IMR-90 (cell line): ENCODE results near the gene GLYAT. TPM values are rescaled to one million over a fixed set of nuclear protein-coding genes. Genes with fewer than 3 reads are reported as not detected.

Source experiments
- ATAC-seq: fragments of 200-7000 bp; cut with Tn5 transposase; 2 replicates; pipeline ENCODE4 v1.9.1; 2020; ENCODE audit warnings: low read depth, mild to moderate bottlenecking, moderate library complexity
- BruUV-seq: library from RNA; stranded (reverse); fragments of 400-500 nt; replicated peaks from 2 replicates; lab custom pipeline; 2021; lab: Mats Ljungman, UMichigan
- CTCF ChIA-PET: fragments of 300-600 bp; formaldehyde crosslinking; extraction: SDS; loops from one replicate; lab custom pipeline; 2021; ENCODE audit warnings: antibody characterized with exemption; lab: Yijun Ruan, JAX
- POLR2A ChIA-PET: fragments of 300-600 bp; sonication (Branson Sonifier 250); formaldehyde crosslinking; loops from one replicate; lab custom pipeline; 2022; ENCODE audit warnings: antibody characterized with exemption; ENCODE audit not compliant: unreplicated experiment; lab: Charles Lee
- DNase-seq: peaks from one replicate; pipeline ENCODE4 v3.0.0; 2013
- H2AFZ ChIP-seq: replicated peaks from 2 replicates; pipeline ENCODE3; 2013; ENCODE audit warnings: low read length, mild to moderate bottlenecking; ENCODE audit not compliant: poor library complexity
- H2AK5ac ChIP-seq: 2 replicates; pipeline ENCODE4 v1.6.1; 2013; ENCODE audit warnings: low read depth, low read length, inconsistent platforms
- H2AK9ac ChIP-seq: replicated peaks from 2 replicates; pipeline ENCODE3; 2013; ENCODE audit warnings: mild to moderate bottlenecking, low read depth, low read length, moderate library complexity; ENCODE audit not compliant: poor library complexity
- H2BK120ac ChIP-seq: 2 replicates; pipeline ENCODE4 v1.6.1; 2013; ENCODE audit warnings: low read depth, low read length, inconsistent platforms
- H2BK15ac ChIP-seq: 3 replicates; pipeline ENCODE4 v1.6.1; 2013; ENCODE audit warnings: low read depth, low read length, inconsistent platforms
- H2BK20ac ChIP-seq: 2 replicates; pipeline ENCODE4 v1.6.1; 2013; ENCODE audit warnings: low read depth, mild to moderate bottlenecking, inconsistent platforms, low read length, moderate library complexity
- H2BK5ac ChIP-seq: 2 replicates; pipeline ENCODE4 v1.6.1; 2013; ENCODE audit warnings: mild to moderate bottlenecking, low read depth, low read length, inconsistent platforms; ENCODE audit not compliant: poor library complexity, severe bottlenecking
- H3K14ac ChIP-seq: replicated peaks from 2 replicates; pipeline ENCODE4 v1.6.1; 2013; ENCODE audit warnings: low read depth, low read length, inconsistent platforms
- H3K18ac ChIP-seq: 2 replicates; pipeline ENCODE4 v1.6.1; 2013; ENCODE audit warnings: low read depth, low read length, control low read depth
- H3K23ac ChIP-seq: 2 replicates; pipeline ENCODE4 v1.6.1; 2013; ENCODE audit warnings: low read depth, low read length, inconsistent platforms
- H3K27ac ChIP-seq: 2 replicates; pipeline ENCODE4 v1.5.1; 2013; ENCODE audit warnings: mild to moderate bottlenecking, control low read depth, low read length; ENCODE audit not compliant: insufficient read depth
- H3K27me3 ChIP-seq: 2 replicates; pipeline ENCODE4 v1.6.1; 2013; ENCODE audit warnings: low read length; ENCODE audit not compliant: control insufficient read depth, insufficient read depth
- H3K36me3 ChIP-seq: 2 replicates; pipeline ENCODE4 v1.6.1; 2013; ENCODE audit warnings: low read length, mixed read lengths; ENCODE audit not compliant: control insufficient read depth, insufficient read depth
- H3K4ac ChIP-seq: 2 replicates; pipeline ENCODE4 v1.6.1; 2013; ENCODE audit warnings: low read depth, low read length, inconsistent platforms
- H3K4me1 ChIP-seq: 2 replicates; pipeline ENCODE4 v1.6.1; 2013; ENCODE audit warnings: low read length, mixed read lengths; ENCODE audit not compliant: control insufficient read depth, insufficient read depth
- H3K4me2 ChIP-seq: 2 replicates; pipeline ENCODE4 v1.6.1; 2013; ENCODE audit warnings: low read depth, mild to moderate bottlenecking, control low read depth, low read length, moderate library complexity
- H3K4me3 ChIP-seq: 2 replicates; pipeline ENCODE4 v1.5.1; 2013; ENCODE audit warnings: low read depth, mild to moderate bottlenecking, control low read depth, low read length, moderate library complexity; ENCODE audit not compliant: insufficient read depth
- H3K56ac ChIP-seq: 2 replicates; pipeline ENCODE4 v1.6.1; 2013; ENCODE audit warnings: low read length, inconsistent platforms; ENCODE audit not compliant: insufficient read depth; ENCODE audit errors: extremely low read depth
- H3K79me1 ChIP-seq, 2 experiments: 2 replicates each; pipeline ENCODE4 v1.6.1; 2013; ENCODE audit warnings: low read length in 2 of 2, inconsistent platforms in 1 of 2, low read depth in 1 of 2
- H3K9ac ChIP-seq: 2 replicates; pipeline ENCODE4 v1.6.1; 2013; ENCODE audit warnings: low read depth, low read length, control low read depth
- H3K9me1 ChIP-seq: 2 replicates; pipeline ENCODE4 v1.6.1; 2013; ENCODE audit warnings: low read length, inconsistent platforms; ENCODE audit not compliant: insufficient read depth
- H3K9me3 ChIP-seq: 2 replicates; pipeline ENCODE4 v1.6.1; 2013; ENCODE audit warnings: low read length; ENCODE audit not compliant: control insufficient read depth, insufficient read depth
- H4K20me1 ChIP-seq: 2 replicates; pipeline ENCODE4 v1.6.1; 2013; ENCODE audit warnings: low read length, inconsistent platforms; ENCODE audit not compliant: insufficient read depth
- H4K5ac ChIP-seq: 2 replicates; pipeline ENCODE4 v1.6.1; 2013; ENCODE audit warnings: mild to moderate bottlenecking, low read depth, low read length, control low read depth
- H4K8ac ChIP-seq, 2 experiments: 2 replicates each; pipeline ENCODE4 v1.6.1; 2013; ENCODE audit warnings: low read depth in 2 of 2, low read length in 2 of 2, control low read depth in 1 of 2, inconsistent platforms in 1 of 2
- H4K91ac ChIP-seq: 2 replicates; pipeline ENCODE4 v1.6.1; 2013; ENCODE audit warnings: low read depth, low read length, inconsistent platforms; ENCODE audit not compliant: insufficient read depth
- CEBPB ChIP-seq: IDR thresholded peaks from 2 replicates; pipeline ENCODE4 v1.6.1; 2012; ENCODE audit warnings: low read depth, low read length, improper control_type of control experiment
- FOS ChIP-seq: fragments of 150-350 bp; IDR thresholded peaks from 2 replicates; pipeline ENCODE4 v1.6.1; 2016; ENCODE audit warnings: low read depth, low read length
- MAZ ChIP-seq: IDR thresholded peaks from 2 replicates; pipeline ENCODE4 v1.6.1; 2012; ENCODE audit warnings: low read depth, mild to moderate bottlenecking, low read length, improper control_type of control experiment, moderate library complexity, borderline replicate concordance
- NFE2L2 ChIP-seq: fragments of 150-350 bp; IDR thresholded peaks from 2 replicates; pipeline ENCODE4 v1.6.1; 2016; ENCODE audit warnings: low read depth, mild to moderate bottlenecking, low read length
- USF2 ChIP-seq: fragments of 150-350 bp; IDR thresholded peaks from 2 replicates; pipeline ENCODE4 v1.6.1; 2017; ENCODE audit warnings: mild to moderate bottlenecking, antibody characterized with exemption, low read length, low read depth
- WGBS, 2 experiments: methylation state at CpG; one replicate each; pipeline versions ENCODE4 v1.1.5 to v1.1.7; 2013; ENCODE audit warnings: missing lambda C conversion rate in 2 of 2; ENCODE audit not compliant: insufficient read length in 1 of 2; ENCODE audit errors: extremely low coverage in 2 of 2; 5-methylcytosine and 5-hydroxymethylcytosine counted together
- dilution Hi-C: fragments of 300-500 bp; cut with HindIII; formaldehyde crosslinking; loops from one replicate; pipeline ENCODE4 v1.14.3; 2018; ENCODE audit warnings: low sequenced_read_pairs; ENCODE audit not compliant: unreplicated experiment
- in situ Hi-C: fragments of 300-500 bp; cut with MboI; formaldehyde crosslinking; loops from 3 replicates; pipeline ENCODE4 v1.14.3; 2019; ENCODE audit warnings: low sequenced_read_pairs, inconsistent platforms, mixed read lengths
- intact Hi-C: fragments of 100-400 bp; cut with micrococcal nuclease; formaldehyde crosslinking; loops from 2 replicates; pipeline ENCODE4 v1.10.0; 2022
- polyA plus RNA-seq, 3 experiments: library from polyadenylated mRNA; depleted of rRNA; stranded (reverse); fragments of >200 nt; gene quantifications; 2 replicates each; pipeline ENCODE4 v1.2.3, GENCODE V29; 2012; ENCODE audit warnings: low replicate concordance in 1 of 3
- total RNA-seq: library from RNA; depleted of rRNA; stranded (reverse); fragments of >200 nt; gene quantifications from 2 replicates; pipeline ENCODE4 v1.2.3, GENCODE V29; 2012

Gene GLYAT
- total and polyA plus RNA-seq, 2 of the 4 experiments (the other 2 are of a cell fraction) = not detected

DNA sequence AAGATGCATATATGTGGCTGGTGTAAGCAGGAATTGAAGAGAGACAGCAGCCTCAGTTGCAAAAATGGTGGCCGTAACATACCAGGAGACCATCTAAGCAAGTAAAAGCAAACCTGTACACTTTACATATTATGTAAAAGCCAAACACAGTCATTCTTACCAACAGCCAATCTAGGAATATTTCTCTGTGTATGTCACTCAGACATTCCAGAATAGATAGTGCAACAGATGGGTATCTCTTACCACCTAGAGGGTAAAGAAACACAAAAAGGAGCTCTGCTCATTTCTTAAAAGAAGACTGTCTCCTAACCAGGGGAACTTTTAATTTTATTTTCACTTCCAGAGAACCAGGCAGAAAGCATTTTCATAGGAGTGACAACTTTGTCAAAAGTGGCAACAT is 38.7 kb downstream of the GLYAT start:
- no TSS peak for BruUV-seq
- Histone ChIP-seq H3K27ac (no peak overlapping the region), H3K36me3 (no peaks in the 10 kb centered on the region), H2AFZ (no peak overlapping the region), H4K5ac (no peak overlapping the region), H4K91ac (no peak overlapping the region), H3K79me1 (no peaks in the 10 kb centered on the region), H3K9ac (no peak overlapping the region), H3K4me2 (no peak overlapping the region), H4K8ac (no peak overlapping the region), H3K14ac (no peak overlapping the region), H2AK9ac (no peak overlapping the region), H2BK20ac (no peak overlapping the region), H2BK5ac (no peak overlapping the region), H4K20me1 (no peaks in the 10 kb centered on the region), H3K4ac (no peak overlapping the region), H2BK120ac (no peak overlapping the region), H3K9me3 (no peaks in the 10 kb centered on the region), H3K23ac (no peak overlapping the region), H3K27me3 (no peaks in the 10 kb centered on the region), H3K18ac (no peak overlapping the region), H2AK5ac (no peak overlapping the region), H3K4me1 (no peaks in the 10 kb centered on the region), H2BK15ac (no peak overlapping the region), H3K9me1 (no peaks in the 10 kb centered on the region), H3K4me3 (no peak overlapping the region), H3K56ac (no peak overlapping the region)
- dilution Hi-C loops (no loop called here), in situ Hi-C loops (no loop called here), intact Hi-C loops (no loop called here)
- ATAC-seq (no peak), DNase-seq (no peak)
- WGBS, 2 experiments = no CpG with 5 or more reads among the region's 1 CpG
- ChIA-PET POLR2A (no interaction called here), CTCF (no interaction called here)
- no peak for TF ChIP-seq NFE2L2
- TF ChIP-seq FOS = no peak
- TF ChIP-seq MAZ = no peak
- no peak for TF ChIP-seq CEBPB
- TF ChIP-seq USF2 = no peak
